Stimulated activated CD4-positive, alpha-beta T cell treated with anti-CD3 and anti-CD28 coated beads, Interleukin-12 subunit alpha, Interleukin-12 subunit beta, amount 100 ng/mL, for 4 hours (primary cell): ENCODE results near the gene ZNF800.

Experiments
- DNase-seq: peaks from one replicate; pipeline ENCODE4 v3.0.0-alpha.2; 2020

Gene ZNF800

GRCh38 chr7:127390186-127390816 lies 2.2 kb downstream of the ZNF800 start:
- no peak for DNase-seq

GRCh38 chr7:127389321-127389720 lies 3.2 kb downstream of the ZNF800 start:
- DNase-seq = no peak

GRCh38 chr7:127387974-127388373 lies 4.5 kb downstream of the ZNF800 start:
- DNase-seq = no peak

GRCh38 chr7:127383123-127383835 lies 9.2 kb downstream of the ZNF800 start:
- no peak for DNase-seq

GRCh38 chr7:127382301-127383085 lies 10.0 kb downstream of the ZNF800 start:
- DNase-seq = no peak

GRCh38 chr7:127380479-127380878 lies 12.0 kb downstream of the ZNF800 start:
- no peak for DNase-seq

GRCh38 chr7:127379642-127380041 lies 12.9 kb downstream of the ZNF800 start:
- no peak for DNase-seq

- DNase-seq = no peak
Observed at GRCh38 chr7:127378537-127378936, 14.0 kb downstream of the ZNF800 start.

GRCh38 chr7:127377425-127377824 lies 15.1 kb downstream of the ZNF800 start:
- no peak for DNase-seq

- no peak for DNase-seq
Observed at GRCh38 chr7:127375631-127376030, 16.9 kb downstream of the ZNF800 start.

GRCh38 chr7:127367679-127368078 lies 24.8 kb downstream of the ZNF800 start:
- no peak for DNase-seq

- DNase-seq = no peak
Observed at GRCh38 chr7:127366680-127367079, 25.8 kb downstream of the ZNF800 start.

- no peak for DNase-seq
Observed at GRCh38 chr7:127365957-127366315, 26.6 kb downstream of the ZNF800 start.

GRCh38 chr7:127365164-127365956 lies 27.1 kb downstream of the ZNF800 start:
- DNase-seq = no peak

GRCh38 chr7:127362364-127363027 lies 30.0 kb downstream of the ZNF800 start:
- no peak for DNase-seq

GRCh38 chr7:127361736-127362135 lies 30.8 kb downstream of the ZNF800 start:
- no peak for DNase-seq

- no peak for DNase-seq
Observed at GRCh38 chr7:127359011-127359410, 33.5 kb downstream of the ZNF800 start.

- no peak for DNase-seq
Observed at GRCh38 chr7:127353897-127354296, 38.6 kb downstream of the ZNF800 start.

GRCh38 chr7:127350586-127350985 lies 41.9 kb downstream of the ZNF800 start:
- DNase-seq = no peak

- no peak for DNase-seq
Observed at GRCh38 chr7:127349881-127350280, 42.6 kb downstream of the ZNF800 start.

- no peak for DNase-seq
Observed at GRCh38 chr7:127348247-127348631, 44.3 kb downstream of the ZNF800 start.

GRCh38 chr7:127347567-127348246 lies 44.8 kb downstream of the ZNF800 start:
- peak; percentile 75 for DNase-seq
